Panc1 (cell line): ENCODE measurements around the gene HLA-F. TPM values are rescaled to one million over a fixed set of nuclear protein-coding genes. Genes with fewer than 3 reads are reported as not detected.

Experiments
- ATAC-seq: fragments of 200-7000 bp; cut with Tn5 transposase; 2 replicates; pipeline ENCODE4 v1.9.1; 2020; ENCODE audit warnings: mild to moderate bottlenecking, moderate library complexity
- BruUV-seq: library from RNA; stranded (reverse); fragments of 400-500 nt; replicated peaks from 2 replicates; lab custom pipeline; 2021; lab: Mats Ljungman, UMichigan
- CTCF ChIA-PET: fragments of 300-600 bp; sonication (Branson Sonifier 250); formaldehyde crosslinking; loops from one replicate; lab custom pipeline; 2022; ENCODE audit warnings: antibody characterized with exemption; lab: Charles Lee
- POLR2A ChIA-PET: fragments of 300-600 bp; sonication (Branson Sonifier 250); formaldehyde crosslinking; loops from one replicate; lab custom pipeline; 2022; ENCODE audit warnings: antibody characterized with exemption; lab: Charles Lee
- DNase-seq: peaks from one replicate; pipeline ENCODE4 v3.0.0-alpha.2; 2010; ENCODE audit warnings: low read depth, low spot score
- H3K27ac ChIP-seq: 2 replicates; pipeline ENCODE4 v1.5.1; 2011; ENCODE audit warnings: mild to moderate bottlenecking, low read length, inconsistent platforms
- H3K27me3 ChIP-seq: fragments of 200-500 bp; sonication (Bioruptor generic); 2 replicates; pipeline ENCODE4 v1.6.0; 2014; ENCODE audit warnings: low read length, inconsistent platforms; ENCODE audit not compliant: control insufficient read depth, insufficient read depth
- H3K36me3 ChIP-seq: fragments of 200-500 bp; sonication (Bioruptor generic); 2 replicates; pipeline ENCODE4 v1.5.1; 2014; ENCODE audit warnings: inconsistent platforms, mild to moderate bottlenecking, low read length, moderate library complexity; ENCODE audit not compliant: control insufficient read depth, insufficient read depth
- H3K4me1 ChIP-seq: 2 replicates; pipeline ENCODE4 v1.5.1; 2011; ENCODE audit warnings: inconsistent platforms, mild to moderate bottlenecking, low read length, moderate library complexity; ENCODE audit not compliant: control insufficient read depth, insufficient read depth
- H3K4me3 ChIP-seq, 2 experiments: 2 replicates each; pipeline ENCODE4 v1.5.1; 2011 to 2012; ENCODE audit warnings: low read depth in 2 of 2, low read length in 2 of 2, mild to moderate bottlenecking in 2 of 2, inconsistent platforms in 1 of 2, moderate library complexity in 1 of 2
- H3K9me3 ChIP-seq: fragments of 200-500 bp; sonication (Bioruptor generic); 2 replicates; pipeline ENCODE4 v1.5.1; 2014; ENCODE audit warnings: low read depth, mild to moderate bottlenecking, inconsistent platforms, low read length, moderate library complexity; ENCODE audit not compliant: control insufficient read depth, insufficient read depth
- CTCF ChIP-seq: fragments of 450-650 bp; IDR thresholded peaks from 2 replicates; pipeline ENCODE4 v1.5.1; 2017; ENCODE audit warnings: mild to moderate bottlenecking
- POLR2AphosphoS5 ChIP-seq: IDR thresholded peaks from 2 replicates; pipeline ENCODE4 v1.6.1; 2012; ENCODE audit warnings: mild to moderate bottlenecking, low read depth, low read length, moderate library complexity
- SIN3A ChIP-seq: IDR thresholded peaks from 2 replicates; pipeline ENCODE4 v1.6.1; 2012; ENCODE audit warnings: low read depth, mild to moderate bottlenecking, low read length, moderate library complexity, borderline replicate concordance; ENCODE audit not compliant: insufficient read depth
- TCF7L2 ChIP-seq: IDR thresholded peaks from 2 replicates; pipeline ENCODE4 v1.6.1; 2011; ENCODE audit warnings: mild to moderate bottlenecking, low read depth, low read length, inconsistent platforms
- in situ Hi-C: cut with HindIII; loops from 2 replicates; pipeline ENCODE4 v1.10.0; 2016; ENCODE audit warnings: low sequenced_read_pairs, low pct_unique_long_range_greater_than_20kb
- intact Hi-C: fragments of 100-400 bp; cut with micrococcal nuclease; formaldehyde crosslinking; loops from one replicate; pipeline ENCODE4 v1.10.0; 2022; ENCODE audit not compliant: unreplicated experiment
- total RNA-seq: library from RNA; stranded (reverse); gene quantifications from one replicate; pipeline ENCODE4 v1.2.1, GENCODE V29; 2021; ENCODE audit not compliant: unreplicated experiment
- TF ChIP-seq, protein P1 (sequence below), 2 experiments: IDR thresholded peaks; 2 replicates each; pipeline ENCODE4 v1.6.1; 2011 to 2012; ENCODE audit warnings: low read depth in 2 of 2, control low read depth in 1 of 2, low read length in 1 of 2, mild to moderate bottlenecking in 1 of 2, moderate library complexity in 1 of 2; ENCODE audit not compliant: insufficient read depth in 1 of 2

HLA-F gene
- total RNA-seq, 1 experiment from 2014 or later: 7.5 TPM

GRCh38 chr6:29728173-29728874, 5.1 kb downstream of the HLA-F start:
- Histone ChIP-seq H3K4me1 (no peaks in the 10 kb centered on the region), H3K4me3 (no peak overlapping the region), H3K36me3 (no peaks in the 10 kb centered on the region; the same call in 1 of the 2 replicates), H3K9me3 (no peaks in the 10 kb centered on the region), H3K27me3 (no peaks in the 10 kb centered on the region), H3K27ac (no peak overlapping the region)
- CTCF ChIA-PET: no interaction called here
- in situ Hi-C loops (no loop called here), intact Hi-C loops (no loop called here)
- no TSS peak for BruUV-seq
- TF ChIP-seq, protein P1, sequence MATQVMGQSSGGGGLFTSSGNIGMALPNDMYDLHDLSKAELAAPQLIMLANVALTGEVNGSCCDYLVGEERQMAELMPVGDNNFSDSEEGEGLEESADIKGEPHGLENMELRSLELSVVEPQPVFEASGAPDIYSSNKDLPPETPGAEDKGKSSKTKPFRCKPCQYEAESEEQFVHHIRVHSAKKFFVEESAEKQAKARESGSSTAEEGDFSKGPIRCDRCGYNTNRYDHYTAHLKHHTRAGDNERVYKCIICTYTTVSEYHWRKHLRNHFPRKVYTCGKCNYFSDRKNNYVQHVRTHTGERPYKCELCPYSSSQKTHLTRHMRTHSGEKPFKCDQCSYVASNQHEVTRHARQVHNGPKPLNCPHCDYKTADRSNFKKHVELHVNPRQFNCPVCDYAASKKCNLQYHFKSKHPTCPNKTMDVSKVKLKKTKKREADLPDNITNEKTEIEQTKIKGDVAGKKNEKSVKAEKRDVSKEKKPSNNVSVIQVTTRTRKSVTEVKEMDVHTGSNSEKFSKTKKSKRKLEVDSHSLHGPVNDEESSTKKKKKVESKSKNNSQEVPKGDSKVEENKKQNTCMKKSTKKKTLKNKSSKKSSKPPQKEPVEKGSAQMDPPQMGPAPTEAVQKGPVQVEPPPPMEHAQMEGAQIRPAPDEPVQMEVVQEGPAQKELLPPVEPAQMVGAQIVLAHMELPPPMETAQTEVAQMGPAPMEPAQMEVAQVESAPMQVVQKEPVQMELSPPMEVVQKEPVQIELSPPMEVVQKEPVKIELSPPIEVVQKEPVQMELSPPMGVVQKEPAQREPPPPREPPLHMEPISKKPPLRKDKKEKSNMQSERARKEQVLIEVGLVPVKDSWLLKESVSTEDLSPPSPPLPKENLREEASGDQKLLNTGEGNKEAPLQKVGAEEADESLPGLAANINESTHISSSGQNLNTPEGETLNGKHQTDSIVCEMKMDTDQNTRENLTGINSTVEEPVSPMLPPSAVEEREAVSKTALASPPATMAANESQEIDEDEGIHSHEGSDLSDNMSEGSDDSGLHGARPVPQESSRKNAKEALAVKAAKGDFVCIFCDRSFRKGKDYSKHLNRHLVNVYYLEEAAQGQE (IDR thresholded peaks at IDR 0.05; ENCODE audit: insufficient read depth in 1 of 2, low read depth in 2 of 2, low read length in 1 of 2): no peak
- no peak for TF ChIP-seq CTCF
- TF ChIP-seq SIN3A: no peak
- no peak for ATAC-seq
- no peak for DNase-seq
- POLR2A ChIA-PET: no interaction called here

DNA sequence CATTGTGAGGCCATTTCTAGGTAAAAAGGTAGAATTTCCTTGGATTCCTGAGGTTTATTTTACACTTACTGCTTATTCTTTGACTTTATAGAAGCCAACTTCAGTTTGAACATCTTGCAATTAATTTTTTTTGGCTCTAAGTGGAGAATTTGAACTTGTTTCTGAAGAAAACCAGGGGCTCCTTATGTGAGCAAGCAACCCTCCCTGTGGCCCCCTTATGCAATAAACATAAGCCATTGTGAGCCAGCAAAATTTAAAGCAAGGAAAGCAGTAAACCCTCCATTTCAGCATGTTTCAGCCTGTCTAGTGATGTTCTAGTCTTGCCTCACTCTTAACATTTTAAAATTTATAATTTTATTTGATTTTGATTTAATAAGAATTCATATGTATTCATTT, 5.6 kb downstream of the HLA-F start:
- no peak for ATAC-seq
- CTCF ChIA-PET: no interaction called here

More for the DNA sequence above, 5.6 kb downstream of the HLA-F start:
- no TSS peak for BruUV-seq
- intact Hi-C loops (no loop called here), in situ Hi-C loops (no loop called here)
- Histone ChIP-seq H3K4me3 (no peak overlapping the region), H3K9me3 (no peaks in the 10 kb centered on the region), H3K27ac (no peak overlapping the region), H3K4me1 (no peaks in the 10 kb centered on the region), H3K27me3 (no peaks in the 10 kb centered on the region), H3K36me3 (no peaks in the 10 kb centered on the region; the same call in 1 of the 2 replicates)
- TF ChIP-seq TCF7L2 (no peak), POLR2AphosphoS5 (no peak), CTCF (no peak), SIN3A (no peak)
- TF ChIP-seq, protein P1 (IDR thresholded peaks at IDR 0.05; ENCODE audit: insufficient read depth in 1 of 2, low read depth in 2 of 2, low read length in 1 of 2): no peak
- POLR2A ChIA-PET: no interaction called here
- no peak for DNase-seq
